Activated CD8-positive, alpha-beta T cell treated with anti-CD3 and anti-CD28 coated beads for 36 hours (primary cell): ENCODE data around the gene TRPC1. TPM values are rescaled to one million over a fixed set of nuclear protein-coding genes. Genes with fewer than 3 reads are reported as not detected.
"Not testable (repeated sequence)": the region's sequence is repeated elsewhere in the genome, so short reads cannot be mapped to it uniquely, and the experiment has no call there.

ENCODE experiments used
- ATAC-seq: fragments of 200-7000 bp; cut with Tn5 transposase; one replicate; pipeline ENCODE4 v1.10.0; 2021; ENCODE audit warnings: mild to moderate bottlenecking, moderate library complexity
- CTCF ChIA-PET: fragments of 350-600 bp; sonication (Branson Sonifier 250); formaldehyde crosslinking; loops from one replicate; lab custom pipeline; 2021; ENCODE audit warnings: antibody characterized with exemption; lab: Charles Lee
- POLR2A ChIA-PET: fragments of 350-600 bp; sonication (Branson Sonifier 250); formaldehyde crosslinking; loops from one replicate; lab custom pipeline; 2021; ENCODE audit warnings: antibody characterized with exemption; lab: Charles Lee
- DNase-seq: peaks from one replicate; pipeline ENCODE4 v3.0.0-alpha.2; 2020
- H3K27ac Mint-ChIP-seq: one replicate; pipeline ENCODE4 v1.8.0; 2021; ENCODE audit warnings: mild to moderate bottlenecking, mixed read lengths
- H3K27me3 Mint-ChIP-seq: one replicate; pipeline ENCODE4 v1.8.0; 2021; ENCODE audit warnings: mixed read lengths
- H3K36me3 Mint-ChIP-seq: one replicate; pipeline ENCODE4 v1.8.0; 2021; ENCODE audit warnings: low read depth, mixed read lengths
- H3K4me1 Mint-ChIP-seq: one replicate; pipeline ENCODE4 v1.8.0; 2021; ENCODE audit warnings: low read depth, mixed read lengths
- H3K4me3 Mint-ChIP-seq: one replicate; pipeline ENCODE4 v1.8.0; 2021; ENCODE audit warnings: mild to moderate bottlenecking, moderate library complexity, mixed read lengths
- H3K9me3 Mint-ChIP-seq: one replicate; pipeline ENCODE4 v1.8.0; 2021; ENCODE audit warnings: mixed read lengths
- intact Hi-C: fragments of 100-400 bp; cut with micrococcal nuclease; formaldehyde crosslinking; loops from one replicate; pipeline ENCODE4 v1.10.0; 2022
- total RNA-seq, 2 experiments: library from RNA; stranded (reverse); gene quantifications; one replicate each; pipeline ENCODE4 v1.2.3, GENCODE V29; 2021
- TF ChIP-seq, protein P1 (sequence below): fragments of 200-600 bp; IDR thresholded peaks from one replicate; pipeline ENCODE4 v1.8.0; 2022; ENCODE audit warnings: antibody characterized with exemption, mild to moderate bottlenecking

TRPC1 gene
- total RNA-seq, 2 experiments from 2014 or later = 2.4 to 3.4 TPM

DNA sequence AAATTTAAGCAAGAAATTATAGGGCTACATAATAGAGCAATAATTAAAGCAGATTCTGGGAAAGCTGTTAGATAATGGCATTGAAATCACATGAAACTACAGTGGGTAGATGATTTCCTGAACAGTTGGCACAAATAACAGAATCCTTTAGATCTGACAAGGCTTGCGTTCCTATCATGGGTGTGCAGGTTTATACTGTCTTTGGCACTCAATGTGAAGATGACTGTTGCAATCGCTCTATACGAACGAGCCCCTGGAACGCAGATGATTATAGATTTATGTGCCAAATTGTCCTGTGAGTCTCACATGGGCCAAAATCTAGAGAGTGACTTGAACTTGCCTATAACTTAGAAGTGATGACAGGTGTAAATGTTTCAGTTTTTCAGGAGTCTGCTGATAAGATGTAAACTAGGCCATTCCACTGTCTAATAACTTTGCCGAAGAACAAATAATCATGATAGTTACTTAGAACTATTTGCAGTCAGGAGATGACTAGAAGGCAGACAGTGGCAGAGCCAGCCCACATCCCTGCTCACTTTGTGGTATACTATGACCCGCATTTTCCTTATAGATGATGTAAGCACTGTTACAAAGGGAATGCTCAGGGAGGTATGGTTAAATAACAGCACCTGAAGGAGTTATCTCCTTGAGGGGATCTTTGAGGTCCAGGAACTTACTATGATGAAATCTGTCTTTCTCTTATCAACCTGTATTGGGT, 30.5 kb upstream of the TRPC1 start:
- ATAC-seq = no peak
- TF ChIP-seq, protein P1, sequence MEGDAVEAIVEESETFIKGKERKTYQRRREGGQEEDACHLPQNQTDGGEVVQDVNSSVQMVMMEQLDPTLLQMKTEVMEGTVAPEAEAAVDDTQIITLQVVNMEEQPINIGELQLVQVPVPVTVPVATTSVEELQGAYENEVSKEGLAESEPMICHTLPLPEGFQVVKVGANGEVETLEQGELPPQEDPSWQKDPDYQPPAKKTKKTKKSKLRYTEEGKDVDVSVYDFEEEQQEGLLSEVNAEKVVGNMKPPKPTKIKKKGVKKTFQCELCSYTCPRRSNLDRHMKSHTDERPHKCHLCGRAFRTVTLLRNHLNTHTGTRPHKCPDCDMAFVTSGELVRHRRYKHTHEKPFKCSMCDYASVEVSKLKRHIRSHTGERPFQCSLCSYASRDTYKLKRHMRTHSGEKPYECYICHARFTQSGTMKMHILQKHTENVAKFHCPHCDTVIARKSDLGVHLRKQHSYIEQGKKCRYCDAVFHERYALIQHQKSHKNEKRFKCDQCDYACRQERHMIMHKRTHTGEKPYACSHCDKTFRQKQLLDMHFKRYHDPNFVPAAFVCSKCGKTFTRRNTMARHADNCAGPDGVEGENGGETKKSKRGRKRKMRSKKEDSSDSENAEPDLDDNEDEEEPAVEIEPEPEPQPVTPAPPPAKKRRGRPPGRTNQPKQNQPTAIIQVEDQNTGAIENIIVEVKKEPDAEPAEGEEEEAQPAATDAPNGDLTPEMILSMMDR = no peak
- Mint-ChIP-seq H3K4me3 (no peak overlapping the region), H3K27ac (no peak overlapping the region), H3K36me3 (no peaks in the 10 kb centered on the region), H3K27me3 (no peaks in the 10 kb centered on the region), H3K9me3 (no peaks in the 10 kb centered on the region), H3K4me1 (peaks cover 5% of the 10 kb centered on the region)
- CTCF ChIA-PET = no interaction called here
- POLR2A ChIA-PET = no interaction called here
- intact Hi-C loops = no loop called here
- no peak for DNase-seq

DNA sequence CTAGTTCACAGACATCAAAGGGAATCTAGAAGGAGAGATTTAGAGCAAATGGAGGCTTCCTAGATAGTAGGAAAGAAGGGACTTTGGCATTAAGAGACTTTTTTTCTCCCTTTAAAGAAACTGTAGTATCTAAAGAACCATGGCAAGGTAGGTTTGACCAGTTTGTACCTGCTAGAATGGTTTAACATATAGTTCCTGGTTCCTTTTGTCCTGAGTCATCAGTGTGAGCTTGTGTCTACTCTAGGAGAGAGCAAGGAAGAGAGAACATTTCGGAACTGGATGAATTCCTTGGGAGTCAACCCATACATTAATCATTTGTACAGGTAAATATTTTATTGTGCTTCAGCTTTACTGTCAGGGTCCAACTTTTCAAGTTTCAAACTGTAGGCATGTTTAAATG, 29.6 kb upstream of the TRPC1 start:
- DNase-seq = no peak
- Mint-ChIP-seq H3K9me3 (no peaks in the 10 kb centered on the region), H3K36me3 (no peaks in the 10 kb centered on the region), H3K27me3 (no peaks in the 10 kb centered on the region), H3K4me1 (peaks cover 5% of the 10 kb centered on the region), H3K4me3 (no peak overlapping the region), H3K27ac (no peak overlapping the region)
- intact Hi-C loops = no loop called here
- TF ChIP-seq, protein P1 = no peak
- ChIA-PET CTCF (no interaction called here), POLR2A (interaction anchor here (0.6 kb wide), 1 partner anchor 105 kb away, joined by 3 read pairs; no protein-coding TSS in a partner anchor)
- no peak for ATAC-seq

GRCh38 chr3:142705198-142705597, 18.6 kb upstream of the TRPC1 start:
- Mint-ChIP-seq H3K4me1 (peaks cover 10% of the 10 kb centered on the region), H3K27ac (no peak overlapping the region), H3K36me3 (no peaks in the 10 kb centered on the region), H3K27me3 (no peaks in the 10 kb centered on the region), H3K4me3 (no peak overlapping the region), H3K9me3 (no peaks in the 10 kb centered on the region)
- POLR2A ChIA-PET = no interaction called here
- DNase-seq (no peak), ATAC-seq (no peak)
- intact Hi-C loops = no loop called here
- TF ChIP-seq, protein P1 = no peak
- CTCF ChIA-PET = no interaction called here

GRCh38 chr3:142706321-142707127, 17.3 kb upstream of the TRPC1 start:
- TF ChIP-seq, protein P1 = no peak
- Mint-ChIP-seq H3K36me3 (no peaks in the 10 kb centered on the region), H3K27me3 (no peaks in the 10 kb centered on the region), H3K9me3 (no peaks in the 10 kb centered on the region), H3K27ac (no peak overlapping the region), H3K4me3 (no peak overlapping the region), H3K4me1 (peaks cover 10% of the 10 kb centered on the region)
- intact Hi-C loops = no loop called here
- DNase-seq = no peak
- ChIA-PET CTCF (no interaction called here), POLR2A (no interaction called here)
- ATAC-seq = no peak

DNA sequence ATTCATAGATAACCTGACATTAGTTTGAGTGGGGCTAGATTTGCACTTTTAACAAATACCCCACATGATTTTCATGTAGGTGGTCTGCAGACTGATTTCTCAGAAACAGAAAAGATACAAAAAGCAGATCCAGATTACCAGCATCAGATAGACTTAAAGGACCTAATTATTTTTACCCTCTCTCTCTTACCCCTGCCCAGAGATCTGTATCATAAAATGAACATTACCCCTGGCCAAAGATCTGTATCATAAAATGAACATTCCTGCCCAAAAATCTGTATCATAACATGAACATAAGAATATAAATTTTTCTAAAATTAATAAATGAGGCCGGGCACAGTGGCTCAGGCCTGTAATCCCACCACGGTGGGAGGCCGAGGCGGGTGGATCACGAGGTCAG, 14.6 kb upstream of the TRPC1 start:
- DNase-seq = no peak
- CTCF ChIA-PET = no interaction called here
- no peaks in the 10 kb centered on the region for H3K36me3 Mint-ChIP-seq
- no peaks in the 10 kb centered on the region for H3K9me3 Mint-ChIP-seq
- POLR2A ChIA-PET = no interaction called here
- H3K4me1 Mint-ChIP-seq = peaks cover 10% of the 10 kb centered on the region
- no peak for ATAC-seq
- no peak overlapping the region for H3K4me3 Mint-ChIP-seq
- TF ChIP-seq, protein P1 = no peak
- peaks cover 4% of the 10 kb centered on the region for H3K27me3 Mint-ChIP-seq
- no peak overlapping the region for H3K27ac Mint-ChIP-seq
- intact Hi-C loops = no loop called here

- ATAC-seq, H3K4me1 Mint-ChIP-seq, DNase-seq, POLR2A ChIA-PET, CTCF ChIA-PET, H3K4me3 Mint-ChIP-seq, H3K9me3 Mint-ChIP-seq, intact Hi-C loops, H3K36me3 Mint-ChIP-seq, H3K27ac Mint-ChIP-seq: not testable (repeated sequence)
- peaks cover 19% of the 10 kb centered on the region for H3K27me3 Mint-ChIP-seq
These were observed 9.0 kb upstream of the TRPC1 start for GRCh38 chr3:142714882-142715281.
